Endodermal cell (in vitro differentiated cells): ENCODE measurements around the gene PPDPF. TPM values are rescaled to one million over a fixed set of nuclear protein-coding genes. Genes with fewer than 3 reads are reported as not detected.

ENCODE experiments used
- DNase-seq: peaks from one replicate; pipeline ENCODE4 v3.0.0-alpha.2; 2017
- H3K27ac ChIP-seq: 2 replicates; pipeline ENCODE4 v1.5.1; 2013; ENCODE audit warnings: mild to moderate bottlenecking, low read depth, low read length, moderate library complexity
- H3K27me3 ChIP-seq: 2 replicates; pipeline ENCODE4 v1.6.1; 2013; ENCODE audit warnings: mild to moderate bottlenecking, low read length, moderate library complexity; ENCODE audit not compliant: insufficient read depth, control insufficient read depth, poor library complexity, severe bottlenecking
- H3K36me3 ChIP-seq: 2 replicates; pipeline ENCODE4 v1.7.0; 2013; ENCODE audit warnings: mild to moderate bottlenecking, low read length, moderate library complexity; ENCODE audit not compliant: control insufficient read depth, insufficient read depth
- H3K4me1 ChIP-seq: one replicate; pipeline ENCODE4 v1.7.0; 2013; ENCODE audit warnings: low read length; ENCODE audit not compliant: control insufficient read depth, insufficient read depth
- H3K4me3 ChIP-seq: 2 replicates; pipeline ENCODE4 v1.5.1; 2013; ENCODE audit warnings: mild to moderate bottlenecking, low read length, moderate library complexity
- H3K9ac ChIP-seq: 2 replicates; pipeline ENCODE4 v1.6.1; 2013; ENCODE audit warnings: mild to moderate bottlenecking, low read length, moderate library complexity; ENCODE audit not compliant: poor library complexity, severe bottlenecking; ENCODE audit errors: extremely low read depth
- H3K9me3 ChIP-seq: 2 replicates; pipeline ENCODE4 v1.6.1; 2013; ENCODE audit warnings: mild to moderate bottlenecking, low read length, moderate library complexity; ENCODE audit not compliant: control insufficient read depth
- H3K27ac Mint-ChIP-seq: 2 replicates; pipeline ENCODE4 v1.8.0; 2020; ENCODE audit warnings: mixed read lengths
- H3K27me3 Mint-ChIP-seq: 2 replicates; pipeline ENCODE4 v1.8.0; 2021; ENCODE audit warnings: mild to moderate bottlenecking, mixed read lengths; ENCODE audit not compliant: insufficient read depth
- H3K36me3 Mint-ChIP-seq: 2 replicates; pipeline ENCODE4 v1.8.0; 2020; ENCODE audit warnings: low read depth, mixed read lengths
- H3K4me1 Mint-ChIP-seq: 2 replicates; pipeline ENCODE4 v1.8.0; 2020; ENCODE audit warnings: mixed read lengths
- H3K4me3 Mint-ChIP-seq: 2 replicates; pipeline ENCODE4 v1.8.0; 2020; ENCODE audit warnings: mild to moderate bottlenecking, moderate library complexity, mixed read lengths
- H3K9me3 Mint-ChIP-seq: 2 replicates; pipeline ENCODE4 v1.8.0; 2020; ENCODE audit warnings: mild to moderate bottlenecking, mixed read lengths
- CTCF ChIP-seq: fragments of 200-600 bp; sonication (generic); conservative IDR thresholded peaks from 2 replicates; pipeline ENCODE4 v1.5.0; 2021; ENCODE audit warnings: antibody characterized with exemption, mild to moderate bottlenecking
- WGBS, 2 experiments: methylation state at CpG; one replicate each; pipeline versions ENCODE4 v1.1.5 to v1.1.7; 2013; ENCODE audit warnings: missing lambda C conversion rate in 2 of 2, mixed read lengths in 1 of 2; ENCODE audit not compliant: insufficient coverage in 1 of 2, insufficient read length in 1 of 2; 5-methylcytosine and 5-hydroxymethylcytosine counted together
- total RNA-seq, 2 donors: library from RNA; stranded (reverse); fragmentation: NEBNext Ultra II Directional in 1 of 2; extraction: Animal tissue kit (Norgen Biotek cat#: 25700) in 1 of 2; gene quantifications; 2 replicates in 1 of 2; 3 replicates in 1 of 2; pipeline ENCODE4 v1.2.1, GENCODE V29; 2021

PPDPF gene
- total RNA-seq, 2 donors from 2014 or later, result 247 to 296 TPM

GRCh38 chr20:63553933-63554290, 33.3 kb downstream of the PPDPF start, which contains the start of gene FNDC11:
Gene FNDC11 (plus strand): TSS chr20:63554159. CDS start chr20:63555664, 1,505 bp downstream.
- Histone ChIP-seq H3K9me3 (no peaks in the 10 kb centered on the region), H3K27me3 (no peaks in the 10 kb centered on the region), H3K4me3 (peak within 1 kb of the TSS; percentile 77), H3K27ac (peak within 1 kb of the TSS; percentile 72), H3K4me1 (no peaks in the 10 kb centered on the region), H3K36me3 (peaks cover 3% of the 10 kb centered on the region), H3K9ac (peak within 1 kb of the TSS; percentile 34)
- Mint-ChIP-seq H3K4me1 (no peaks in the 10 kb centered on the region), H3K4me3 (peak within 1 kb of the TSS; percentile 63), H3K27me3 (no peaks in the 10 kb centered on the region), H3K36me3 (peaks cover 3% of the 10 kb centered on the region), H3K27ac (no peak within 1 kb of the TSS), H3K9me3 (no peaks in the 10 kb centered on the region)
- DNase-seq, result peak; percentile 89
- 2 to 5% methylated on average over 19 to 34 of the region's 34 CpGs for WGBS, 2 experiments
- no peak for TF ChIP-seq CTCF

GRCh38 chr20:63554361-63555278, 34.1 kb downstream of the PPDPF start:
- peak; percentile 67 for DNase-seq
- peaks cover 6% of the 10 kb centered on the region for H3K36me3 Mint-ChIP-seq

More at GRCh38 chr20:63554361-63555278, 34.1 kb downstream of the PPDPF start:
- Mint-ChIP-seq H3K4me1 (no peaks in the 10 kb centered on the region), H3K27me3 (no peaks in the 10 kb centered on the region), H3K27ac (no peak overlapping the region), H3K9me3 (no peaks in the 10 kb centered on the region), H3K4me3 (peak overlapping the region; percentile 63)
- no peak overlapping the region for H3K4me3 ChIP-seq
- no peak overlapping the region for H3K9ac ChIP-seq
- peaks cover 3% of the 10 kb centered on the region for H3K36me3 ChIP-seq
- H3K27me3 ChIP-seq, result no peaks in the 10 kb centered on the region
- TF ChIP-seq CTCF, result no peak
- 79 to 87% methylated on average over 25 to 38 of the region's 38 CpGs for WGBS, 2 experiments
- no peak overlapping the region for H3K27ac ChIP-seq
- no peaks in the 10 kb centered on the region for H3K9me3 ChIP-seq
- H3K4me1 ChIP-seq, result no peaks in the 10 kb centered on the region
